ENCODE measurements around the gene FAM241B.

FAM241B gene

DNA sequence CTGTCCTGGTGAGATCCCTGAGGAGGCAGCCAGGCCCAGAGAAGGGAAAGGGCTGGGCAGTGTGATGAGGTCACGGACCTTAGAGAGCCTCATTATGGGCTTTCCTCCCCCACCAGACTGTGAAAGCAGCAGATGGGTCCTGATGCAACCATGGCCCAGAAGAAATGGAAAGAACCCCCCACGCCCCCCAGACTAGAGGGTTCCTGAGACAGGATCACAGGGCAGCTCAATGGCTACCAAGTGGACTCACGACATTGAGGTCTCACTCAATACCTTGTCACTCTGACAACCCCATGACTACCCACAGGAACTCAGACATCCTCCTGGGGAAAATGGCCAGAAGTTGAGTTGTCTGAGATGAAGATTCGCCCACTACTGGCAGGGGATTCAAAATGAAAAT, 36.7 kb downstream of the FAM241B start:
- in situ Hi-C loops (cut with HindIII; ENCODE audit: low pct_unique_long_range_greater_than_20kb, low sequenced_read_pairs): no loop called here
- no peak for DNase-seq (ENCODE audit: low read depth in 1 of 2, low spot score in 1 of 2)
- TF ChIP-seq JUND (IDR thresholded peaks at IDR 0.05; ENCODE audit: low read depth): no peak

DNA sequence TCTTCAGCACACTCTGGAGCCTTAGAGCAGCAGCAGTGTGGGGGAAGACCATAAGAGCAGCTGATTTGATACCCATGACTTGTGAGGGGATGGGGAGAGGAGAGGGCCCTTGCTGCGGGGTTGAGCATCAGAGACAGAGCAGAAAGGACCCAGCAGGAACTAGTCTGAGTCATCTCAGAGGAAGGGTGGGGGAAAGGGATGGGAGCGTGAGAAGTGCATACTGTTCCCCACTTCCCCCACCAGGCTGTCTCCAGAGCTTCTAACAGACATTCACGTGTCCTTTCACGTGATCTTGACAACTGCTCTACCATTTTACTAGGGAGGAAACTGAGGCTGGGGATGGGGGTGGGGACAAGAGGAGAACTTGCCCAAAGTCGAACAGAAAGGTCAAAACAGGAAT, 38.7 kb downstream of the FAM241B start:
- DNase-seq (ENCODE audit: low read depth in 1 of 2, low spot score in 1 of 2): no peak

DNA sequence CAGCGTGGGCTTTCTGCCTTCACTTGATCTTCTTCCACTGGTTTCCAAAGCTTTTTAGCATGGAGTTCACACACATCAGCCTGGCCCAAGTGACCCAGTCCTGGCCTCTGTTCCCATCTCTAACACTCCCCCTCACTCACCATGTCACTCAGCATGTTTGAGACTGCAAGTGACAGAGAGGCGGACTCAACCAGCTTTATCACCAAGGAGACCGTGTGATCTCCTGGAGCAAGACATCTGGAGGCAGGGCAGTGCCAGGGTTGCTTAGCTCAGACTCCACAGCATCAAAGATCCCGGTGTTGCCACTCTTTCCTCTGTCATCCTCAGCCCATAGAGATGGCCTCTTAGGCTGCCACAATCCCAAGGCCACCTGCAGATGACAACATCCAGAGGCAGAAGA, 39.4 kb downstream of the FAM241B start:
- DNase-seq (ENCODE audit: low read depth in 1 of 2, low spot score in 1 of 2): no peak
- TF ChIP-seq JUND (IDR thresholded peaks at IDR 0.05; ENCODE audit: low read depth): no peak
- in situ Hi-C loops (cut with HindIII; ENCODE audit: low pct_unique_long_range_greater_than_20kb, low sequenced_read_pairs): no loop called here

More for the DNA sequence above, 38.7 kb downstream of the FAM241B start:
- in situ Hi-C loops (cut with HindIII; ENCODE audit: low pct_unique_long_range_greater_than_20kb, low sequenced_read_pairs): no loop called here
- no peak for TF ChIP-seq JUND (IDR thresholded peaks at IDR 0.05; ENCODE audit: low read depth)

DNA sequence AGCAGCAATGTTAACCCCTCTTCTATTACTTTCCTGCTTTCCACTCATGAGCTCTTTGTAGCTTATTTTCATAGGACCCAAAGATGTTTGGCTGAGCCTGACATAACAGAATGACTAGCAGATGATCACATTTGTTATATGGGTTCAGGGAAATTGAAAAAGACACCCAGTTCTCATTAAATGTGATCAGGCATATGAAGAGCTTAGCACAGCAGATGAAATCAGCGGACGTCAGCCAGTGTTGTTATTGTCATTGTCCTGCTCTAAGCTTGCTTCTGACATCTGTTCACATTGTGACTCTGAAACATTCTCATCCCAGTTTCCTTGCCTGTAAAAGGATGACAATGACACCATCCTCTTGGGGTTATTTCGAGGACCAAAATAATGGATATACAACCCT, 43.5 kb downstream of the FAM241B start:
- TF ChIP-seq JUND (IDR thresholded peaks at IDR 0.05; ENCODE audit: low read depth): no peak
- in situ Hi-C loops (cut with HindIII; ENCODE audit: low pct_unique_long_range_greater_than_20kb, low sequenced_read_pairs): no loop called here
- DNase-seq (ENCODE audit: low read depth in 1 of 2, low spot score in 1 of 2): no peak

DNA sequence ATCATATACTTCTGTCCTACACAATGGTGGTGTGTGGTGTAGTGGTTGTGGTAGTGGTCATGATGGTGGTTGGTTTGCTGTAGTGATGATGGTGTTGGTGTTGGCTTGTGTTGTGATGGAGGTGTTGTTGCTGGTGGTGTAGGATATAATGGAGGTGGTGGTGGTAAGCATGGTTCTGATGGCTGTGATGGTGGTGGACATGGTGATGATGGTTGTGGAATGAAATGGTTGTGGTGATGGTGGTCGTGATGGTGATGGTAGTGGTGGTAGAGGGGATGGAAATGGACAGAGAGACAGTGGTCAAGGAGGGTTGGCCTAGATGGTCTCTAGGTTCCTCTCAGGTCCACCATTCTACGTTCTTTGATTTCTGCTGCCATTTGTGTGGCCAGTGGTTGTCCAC, 44.7 kb downstream of the FAM241B start:
- TF ChIP-seq JUND (IDR thresholded peaks at IDR 0.05; ENCODE audit: low read depth): no peak
- in situ Hi-C loops (cut with HindIII; ENCODE audit: low pct_unique_long_range_greater_than_20kb, low sequenced_read_pairs): no loop called here
- no peak for DNase-seq (ENCODE audit: low read depth in 1 of 2, low spot score in 1 of 2)

DNA sequence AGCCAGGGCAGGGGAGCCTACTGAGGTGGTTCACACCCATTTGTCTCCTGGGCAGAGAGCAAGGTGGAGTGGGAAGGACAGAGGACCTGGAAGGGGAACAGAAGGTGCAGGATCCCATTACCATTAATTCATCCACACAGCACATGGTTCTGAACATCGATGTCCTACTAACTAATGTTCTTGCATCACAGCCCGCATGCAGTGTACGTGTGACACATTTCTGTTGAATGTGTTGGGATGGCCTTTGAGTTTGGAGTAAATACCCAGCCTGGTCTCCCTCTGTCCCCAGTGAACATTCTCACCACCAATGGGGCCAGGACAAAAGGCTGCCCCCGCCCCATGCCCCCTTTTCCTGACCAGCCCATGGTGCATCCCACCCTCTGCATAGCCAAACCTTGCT, 46.3 kb downstream of the FAM241B start:
- no peak for DNase-seq (ENCODE audit: low read depth in 1 of 2, low spot score in 1 of 2)
- in situ Hi-C loops (cut with HindIII; ENCODE audit: low pct_unique_long_range_greater_than_20kb, low sequenced_read_pairs): no loop called here
- no peak for TF ChIP-seq JUND (IDR thresholded peaks at IDR 0.05; ENCODE audit: low read depth)

DNA sequence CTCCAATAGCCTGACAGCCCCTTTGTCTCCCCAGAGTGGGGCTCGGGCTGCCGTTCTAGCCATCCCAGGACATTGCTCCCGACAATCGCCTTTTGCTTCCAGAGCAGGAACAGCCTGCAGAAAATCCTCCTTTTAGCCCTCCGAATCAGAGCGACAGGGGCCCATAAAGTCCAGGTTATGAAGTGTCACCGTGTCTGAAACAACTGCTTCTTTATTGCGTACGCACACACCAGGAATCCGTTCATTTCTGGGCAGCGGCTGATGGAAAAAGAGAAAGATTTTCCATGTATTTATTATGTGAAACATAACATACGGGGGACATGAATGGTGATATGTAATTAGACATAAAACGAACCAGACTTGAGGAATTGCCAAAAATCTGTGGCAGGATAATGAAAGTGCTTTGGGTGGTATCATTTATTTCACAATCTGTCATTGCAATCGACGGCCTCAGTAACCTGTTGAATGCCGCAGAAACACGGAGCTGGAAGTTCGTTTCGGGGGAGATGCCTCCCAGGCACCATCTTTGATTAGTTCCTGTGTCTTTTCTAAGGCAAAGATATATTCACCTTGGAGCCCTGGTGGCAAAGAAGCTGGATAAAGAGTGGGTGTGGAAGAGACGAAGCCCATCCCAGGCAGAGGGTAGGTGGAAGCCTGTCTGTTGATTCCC, 48.1 kb downstream of the FAM241B start:
- in situ Hi-C loops (cut with HindIII; ENCODE audit: low pct_unique_long_range_greater_than_20kb, low sequenced_read_pairs): no loop called here
- no peak for DNase-seq (ENCODE audit: low read depth in 1 of 2, low spot score in 1 of 2)
- TF ChIP-seq JUND (IDR thresholded peaks at IDR 0.05; ENCODE audit: low read depth): no peak

DNA sequence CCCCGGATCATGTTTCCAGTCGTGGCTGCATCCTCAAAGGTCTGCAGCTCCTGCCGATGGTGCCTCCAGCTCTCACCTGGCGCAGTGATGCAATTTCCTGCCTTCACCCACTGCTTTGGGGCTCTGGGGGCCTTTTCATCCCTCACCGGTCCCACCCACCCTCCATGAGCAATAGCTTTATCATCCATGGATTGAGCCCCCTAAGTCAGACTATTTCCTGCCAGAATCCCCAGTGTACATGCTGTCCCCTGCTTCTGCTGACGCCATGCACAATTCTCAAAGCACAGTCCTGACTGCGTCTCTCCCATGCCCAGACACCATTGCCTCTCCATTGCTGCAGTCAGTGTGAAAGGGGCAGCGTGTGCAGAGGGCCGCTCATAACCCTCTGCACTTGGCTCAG, 49.7 kb downstream of the FAM241B start:
- TF ChIP-seq JUND (IDR thresholded peaks at IDR 0.05; ENCODE audit: low read depth): no peak
- in situ Hi-C loops (cut with HindIII; ENCODE audit: low pct_unique_long_range_greater_than_20kb, low sequenced_read_pairs): no loop called here
- DNase-seq (ENCODE audit: low read depth in 1 of 2, low spot score in 1 of 2): no peak

DNA sequence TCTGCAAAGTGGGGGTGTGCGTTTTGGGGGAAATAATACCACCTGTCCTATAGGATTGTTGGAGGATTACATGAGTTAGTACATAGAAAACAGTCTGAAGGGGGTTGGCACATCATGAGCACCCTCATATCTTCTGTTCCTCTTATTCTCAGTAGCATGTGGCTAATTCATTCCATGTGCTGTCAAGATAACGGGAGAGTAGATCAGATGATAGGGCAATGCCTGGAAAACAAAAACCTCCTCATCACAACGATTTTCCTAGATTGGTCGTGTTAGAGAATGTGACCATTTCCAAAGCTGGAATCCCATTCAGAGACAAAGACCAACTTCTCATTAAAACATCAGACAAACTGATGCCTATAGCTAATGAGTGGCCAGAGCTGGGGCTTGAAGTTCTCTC, 50.6 kb downstream of the FAM241B start:
- no peak for DNase-seq (ENCODE audit: low read depth in 1 of 2, low spot score in 1 of 2)
- no peak for TF ChIP-seq JUND (IDR thresholded peaks at IDR 0.05; ENCODE audit: low read depth)
- in situ Hi-C loops (cut with HindIII; ENCODE audit: low pct_unique_long_range_greater_than_20kb, low sequenced_read_pairs): no loop called here

DNA sequence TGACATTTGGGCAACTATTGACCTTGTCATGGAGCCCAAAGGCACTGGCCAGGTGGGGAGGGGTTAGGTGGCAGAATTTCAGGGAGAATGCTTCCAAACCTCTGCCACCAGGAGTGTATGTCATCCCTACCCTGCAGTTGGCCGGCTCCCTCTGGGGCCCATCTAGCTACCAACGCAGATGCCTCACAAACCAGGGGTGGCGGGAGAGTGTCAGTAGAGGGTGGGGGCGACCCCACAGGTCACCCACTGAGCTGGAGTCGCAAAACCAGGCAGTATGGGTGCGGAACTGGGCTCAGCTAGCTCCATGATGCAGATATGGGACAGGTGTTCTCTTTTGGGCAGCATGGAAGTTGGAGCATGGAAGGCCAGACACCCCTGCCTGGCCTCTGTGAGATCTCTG, 51.4 kb downstream of the FAM241B start:
- DNase-seq (ENCODE audit: low read depth in 1 of 2, low spot score in 1 of 2): no peak
- in situ Hi-C loops (cut with HindIII; ENCODE audit: low pct_unique_long_range_greater_than_20kb, low sequenced_read_pairs): no loop called here
- no peak for TF ChIP-seq JUND (IDR thresholded peaks at IDR 0.05; ENCODE audit: low read depth)

DNA sequence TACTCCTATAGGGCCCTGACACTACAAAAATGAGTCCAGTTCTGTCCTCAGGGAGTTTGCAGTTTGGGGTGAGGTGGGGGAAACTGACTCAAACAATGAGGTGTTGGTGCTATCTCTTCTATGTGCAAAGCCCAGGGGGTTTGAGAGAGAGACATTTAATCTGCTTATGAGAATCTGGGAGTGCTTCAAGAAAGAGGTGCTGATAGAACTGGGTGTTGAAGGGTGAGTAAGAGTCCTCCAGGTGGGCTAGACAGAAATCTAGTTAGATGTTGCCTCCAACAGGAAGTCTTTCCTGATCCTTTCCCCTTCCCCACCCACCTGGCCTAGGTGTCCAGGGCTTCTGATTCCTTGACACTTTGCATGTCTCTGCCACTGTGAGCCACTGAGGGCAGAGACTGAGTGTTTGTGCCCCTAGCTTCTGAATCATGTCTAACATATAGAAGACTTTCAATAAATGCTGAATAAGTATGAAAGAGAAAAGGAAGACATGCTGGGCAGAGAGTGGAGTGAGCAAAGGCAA, 53.0 kb downstream of the FAM241B start:
- in situ Hi-C loops (cut with HindIII; ENCODE audit: low pct_unique_long_range_greater_than_20kb, low sequenced_read_pairs): no loop called here
- DNase-seq (ENCODE audit: low read depth in 1 of 2, low spot score in 1 of 2): no peak
- TF ChIP-seq JUND (IDR thresholded peaks at IDR 0.05; ENCODE audit: low read depth): no peak

All from T47D (cell line).